K562 (cell line): ENCODE measurements around the gene SNPH. TPM values are rescaled to one million over a fixed set of nuclear protein-coding genes. Genes with fewer than 3 reads are reported as not detected.

Experiments
- ATAC-seq: fragments of 200-7000 bp; cut with Tn5 transposase; 3 replicates; pipeline ENCODE4 v1.9.1; 2020; ENCODE audit warnings: moderate library complexity
- BruUV-seq: library from RNA; stranded (reverse); fragments of 400-500 nt; replicated peaks from 2 replicates; lab custom pipeline; 2021; lab: Mats Ljungman, UMichigan
- CTCF ChIA-PET: fragments of 300-600 bp; formaldehyde crosslinking; extraction: SDS; loops from one replicate; lab custom pipeline; 2021; ENCODE audit warnings: low intra/inter-chr PET ratio; lab: Yijun Ruan, JAX
- POLR2A ChIA-PET: fragments of 300-600, 350-650 bp; sonication (Branson Sonifier 250); formaldehyde crosslinking; extraction: SDS; loops from one replicate; lab custom pipeline; 2021; ENCODE audit warnings: antibody characterized with exemption, inconsistent platforms; lab: Yijun Ruan, JAX
- DNase-seq, 4 experiments: peaks; one replicate each; pipeline versions ENCODE4 v3.0.0 to v3.0.0-alpha.2; 2011 to 2018; ENCODE audit warnings: low spot score in 3 of 4, mixed read lengths in 3 of 4; ENCODE audit errors: extremely low read depth in 1 of 4
- FAIRE-seq: peaks from 2 replicates; lab custom pipeline; 2011; peaks lifted over from hg19 to GRCh38; lab: Jason Lieb, UNC
- H2AFZ ChIP-seq: 2 replicates; pipeline ENCODE4 v1.6.0; 2011; ENCODE audit warnings: low read depth, low read length, control low read depth, inconsistent platforms
- H3K27ac ChIP-seq: fragments of 200-600 bp; 3 replicates; pipeline ENCODE4 v1.8.0; 2011; ENCODE audit warnings: low read depth, mild to moderate bottlenecking, control low read depth, inconsistent platforms, low read length, moderate library complexity, mixed read lengths; ENCODE audit errors: extremely low read depth
- H3K27me3 ChIP-seq, 2 experiments: fragments of 300-600 bp in 1 of 2; 2 replicates in 1 of 2; 3 replicates in 1 of 2; pipeline versions ENCODE4 v1.6.0 to v1.8.0; 2011; ENCODE audit warnings: inconsistent platforms in 2 of 2, low read length in 2 of 2, mild to moderate bottlenecking in 1 of 2, mixed read lengths in 1 of 2, moderate library complexity in 1 of 2; ENCODE audit not compliant: control insufficient read depth in 2 of 2, insufficient read depth in 2 of 2
- H3K36me3 ChIP-seq: fragments of 300-600 bp; 3 replicates; pipeline ENCODE4 v1.8.0; 2011; ENCODE audit warnings: mild to moderate bottlenecking, low read length, inconsistent platforms; ENCODE audit not compliant: control insufficient read depth, insufficient read depth
- H3K4me1 ChIP-seq, 2 experiments: fragments of 200-600 bp in 1 of 2; replicated peaks in 1 of 2; 2 replicates in 1 of 2; 3 replicates in 1 of 2; pipeline versions ENCODE4 v1.5.1 to v1.8.0; 2011; ENCODE audit warnings: inconsistent platforms in 2 of 2, low read length in 2 of 2, mild to moderate bottlenecking in 1 of 2, mixed read lengths in 1 of 2, moderate library complexity in 1 of 2; ENCODE audit not compliant: control insufficient read depth in 2 of 2, insufficient read depth in 2 of 2
- H3K4me2 ChIP-seq: 2 replicates; pipeline ENCODE4 v1.6.1; 2011; ENCODE audit warnings: low read length, control low read depth, inconsistent platforms, mixed read lengths; ENCODE audit not compliant: insufficient read depth
- H3K4me3 ChIP-seq: fragments of 200-600 bp; sonication (generic), shearing (Covaris generic); 2 replicates; pipeline ENCODE4 v1.5.1; 2016; ENCODE audit warnings: control low read depth, inconsistent platforms
- H3K79me2 ChIP-seq: fragments of 200-600 bp; 3 replicates; pipeline ENCODE4 v1.8.0; 2011; ENCODE audit warnings: low read length, inconsistent platforms; ENCODE audit not compliant: control insufficient read depth, insufficient read depth
- H3K9ac ChIP-seq, 2 experiments: 2 replicates each; pipeline versions ENCODE4 v1.6.0 to v1.6.1; 2011; ENCODE audit warnings: low read depth in 2 of 2, low read length in 2 of 2, control low read depth in 1 of 2, inconsistent platforms in 1 of 2, mild to moderate bottlenecking in 1 of 2, mixed read lengths in 1 of 2; ENCODE audit not compliant: insufficient read depth in 1 of 2
- H3K9me1 ChIP-seq: one replicate; pipeline ENCODE4 v1.6.0; 2011; ENCODE audit warnings: inconsistent platforms, mild to moderate bottlenecking, low read length, moderate library complexity; ENCODE audit not compliant: control insufficient read depth, insufficient read depth
- H3K9me3 ChIP-seq: replicated peaks from 2 replicates; pipeline ENCODE4 v1.5.1; 2011; ENCODE audit warnings: low read depth, low read length, inconsistent platforms; ENCODE audit not compliant: control insufficient read depth, insufficient read depth
- H4K20me1 ChIP-seq: replicated peaks from 2 replicates; pipeline ENCODE4 v1.6.1; 2011; ENCODE audit warnings: low read length, inconsistent platforms, mixed read lengths; ENCODE audit not compliant: control insufficient read depth, insufficient read depth
- FOXJ2 ChIP-seq: fragments of 200-800 bp; sonication (Bioruptor generic); IDR thresholded peaks from 2 replicates; pipeline ENCODE4 v1.6.1; 2016; ENCODE audit warnings: missing genetic modification characterization, missing compliant biosample characterization
- MED1 ChIP-seq: sonication (generic); formaldehyde crosslinking; IDR thresholded peaks from 2 replicates; pipeline ENCODE4 v1.8.1; 2023; ENCODE audit warnings: missing genetic modification reagents, borderline replicate concordance
- NCOA6 ChIP-seq: fragments of 450-650 bp; IDR thresholded peaks from 2 replicates; pipeline ENCODE4 v1.6.1; 2017; ENCODE audit warnings: mild to moderate bottlenecking
- PHTF2 ChIP-seq: fragments of 250-450 bp; sonication (Bioruptor Pico); IDR thresholded peaks from 2 replicates; pipeline ENCODE4 v1.5.0; 2021; ENCODE audit warnings: mild to moderate bottlenecking
- SFPQ ChIP-seq: fragments of 200-400 bp; formaldehyde crosslinking; IDR thresholded peaks from 2 replicates; pipeline ENCODE4 v1.6.1; 2017; ENCODE audit warnings: mild to moderate bottlenecking, low read depth, low read length, moderate library complexity
- SMARCB1 ChIP-seq: IDR thresholded peaks from 2 replicates; pipeline ENCODE4 v1.6.1; 2011; ENCODE audit warnings: improper control_type of control experiment, low read depth; ENCODE audit not compliant: insufficient read length
- ZNF24 ChIP-seq: fragments of 450-650 bp; IDR thresholded peaks from 2 replicates; pipeline ENCODE4 v1.6.1; 2016
- ZNF609 ChIP-seq: sonication (generic); formaldehyde crosslinking; IDR thresholded peaks from 2 replicates; pipeline ENCODE4 v1.8.1; 2023; ENCODE audit warnings: missing genetic modification reagents, mild to moderate bottlenecking, borderline replicate concordance
- ZNF717 ChIP-seq: fragments of 250-450 bp; sonication (Bioruptor Pico); IDR thresholded peaks from 2 replicates; pipeline ENCODE4 v1.5.0; 2021
- ZNF778 ChIP-seq: fragments of 450-650 bp; formaldehyde crosslinking; IDR thresholded peaks from 2 replicates; pipeline ENCODE4 v1.4.0; 2020; ENCODE audit warnings: mild to moderate bottlenecking, moderate library complexity
- WGBS: fragments of 100-300 bp; shearing (Covaris generic); methylation state at CpG from one replicate; pipeline ENCODE4 v1.1.6; 2016; ENCODE audit warnings: low coverage, mixed read lengths; ENCODE audit not compliant: insufficient coverage; ENCODE audit errors: missing lambda C conversion rate; 5-methylcytosine and 5-hydroxymethylcytosine counted together
- in situ Hi-C: fragments of 300-500 bp; cut with MboI; formaldehyde crosslinking; loops from 4 replicates; pipeline ENCODE4 v1.15.0; 2018; ENCODE audit warnings: inconsistent platforms, mixed read lengths
- intact Hi-C: fragments of 100-400 bp; cut with micrococcal nuclease; formaldehyde crosslinking; loops from 2 replicates; pipeline ENCODE4 v1.14.2; 2022
- polyA plus RNA-seq, 8 experiments: library from polyadenylated mRNA; depleted of rRNA in 4 of 8; stranded (reverse) in 5 of 8; unstranded in 3 of 8; fragments of >200 nt; fragmentation: Nextera tagmentation in 2 of 8; fragmentation: Illumina TruSeq in 1 of 8; extraction: Ambion mirVana in 2 of 8; extraction: Trizol in 1 of 8; gene quantifications; 2 replicates each; pipeline versions ENCODE4 v1.2.1 to v1.2.3, GENCODE V29; 2011 to 2014; ENCODE audit warnings: inconsistent platforms in 1 of 8, missing spikeins in 1 of 8
- total RNA-seq, 7 experiments: library from RNA; depleted of rRNA in 6 of 7; stranded (reverse); fragments of >200 nt in 6 of 7; fragmentation: Illumina TruSeq in 2 of 7; extraction: Trizol in 2 of 7; gene quantifications; 2 replicates each; pipeline versions ENCODE4 v1.2.1 to v1.2.3, GENCODE V29; 2011 to 2021; ENCODE audit warnings: low replicate concordance in 1 of 7

SNPH gene
- total and polyA plus RNA-seq, 9 of the 15 experiments (the other 6 are each of a cell fraction or from before 2014, with no cell fraction given), result 0.03 to 4.2 (median 1.4) TPM

- Histone ChIP-seq H3K36me3 (no peaks in the 10 kb centered on the region; the same call in 2 of the 3 replicates), H3K4me2 (no peak overlapping the region), H4K20me1 (no peaks in the 10 kb centered on the region; the same call in 1 of the 2 replicates), H3K4me3 (no peak overlapping the region), H2AFZ (no peak overlapping the region), H3K9ac (no peak overlapping the region), H3K9me3 (no peaks in the 10 kb centered on the region), H3K27ac (no peak overlapping the region), H3K27me3 (no peaks in the 10 kb centered on the region), H3K4me1 (peaks cover 3 to 17% of the 10 kb centered on the region in 2 experiments; a peak in 4 of 5 replicates), H3K79me2 (no peaks in the 10 kb centered on the region), H3K9me1 (no peaks in the 10 kb centered on the region)
- WGBS, result 74% methylated on average over 4 of the region's 14 CpGs
- no TSS peak for BruUV-seq
- CTCF ChIA-PET, result interaction anchor here (0.5 kb wide), 1 partner anchor 37 kb away, joined by 3 read pairs; no protein-coding TSS in a partner anchor
- DNase-seq (no peak), ATAC-seq (no peak), FAIRE-seq (no peak)
- TF ChIP-seq ZNF778 (no peak), MED1 (CRISPR knock-in tag) (no peak), ZNF717 (no peak), SMARCB1 (no peak), PHTF2 (CRISPR knock-in tag) (no peak), ZNF24 (no peak), FOXJ2 (tag) (no peak)
- in situ Hi-C loops (no loop called here), intact Hi-C loops (no loop called here)
- POLR2A ChIA-PET, result no interaction called here
These were observed 30.8 kb downstream of the SNPH start for GRCh38 chr20:1296922-1297321.

- Histone ChIP-seq H3K27ac (no peak overlapping the region), H3K4me2 (no peak overlapping the region), H3K4me1 (peaks cover 3 to 17% of the 10 kb centered on the region in 2 experiments; a peak in 4 of 5 replicates), H3K27me3 (no peaks in the 10 kb centered on the region), H3K36me3 (no peaks in the 10 kb centered on the region; the same call in 2 of the 3 replicates), H4K20me1 (no peaks in the 10 kb centered on the region; the same call in 1 of the 2 replicates), H3K9me3 (no peaks in the 10 kb centered on the region), H2AFZ (no peak overlapping the region), H3K9me1 (no peaks in the 10 kb centered on the region), H3K4me3 (no peak overlapping the region), H3K9ac (no peak overlapping the region), H3K79me2 (no peaks in the 10 kb centered on the region)
- 29% methylated on average over 1 of the region's 2 CpGs for whole genome bisulfite sequencing
- ATAC-seq (no peak), DNase-seq (no peak), FAIRE-seq (no peak)
- intact Hi-C loops, result no loop called here
- CTCF ChIA-PET, result no interaction called here
- no TSS peak for BruUV-seq
- POLR2A ChIA-PET, result no interaction called here
- in situ Hi-C loops, result no loop called here
- no peak for TF ChIP-seq SFPQ
- no peak for TF ChIP-seq NCOA6
- no peak for TF ChIP-seq ZNF609
These were observed 31.4 kb downstream of the SNPH start for GRCh38 chr20:1297486-1297885.
